Sciatic nerve (tissue), 2 donors: ENCODE data around the gene BCL2L12. TPM values are rescaled to one million over a fixed set of nuclear protein-coding genes. Genes with fewer than 3 reads are reported as not detected.

ENCODE experiments used
- ATAC-seq: fragments of 200-7000 bp; cut with Tn5 transposase; one replicate; pipeline ENCODE4 v1.9.1; 2020; ENCODE audit warnings: mild to moderate bottlenecking, moderate library complexity
- DNase-seq: peaks from one replicate; pipeline ENCODE4 v3.0.0-alpha.2; 2020; ENCODE audit warnings: low spot score
- intact Hi-C: fragments of 100-400 bp; cut with DNase I; formaldehyde crosslinking; loops from one replicate; pipeline ENCODE4 v1.14.2; 2022
- total RNA-seq: library from RNA; stranded (reverse); fragmentation: NEBNext Ultra II Directional; extraction: Animal tissue kit (Norgen Biotek cat#: 25700); gene quantifications from one replicate; pipeline ENCODE4 v1.2.1, GENCODE V29; 2021
- donor health status: DM: no; HTN: no; CAD: no.
- donor health status: DM: no; HTN: no; CAD: no.

Gene BCL2L12
- total RNA-seq, 1 donor from 2014 or later, result 11.5 TPM

GRCh38 chr19:49680421-49681351 is 15.0 kb downstream of the BCL2L12 start:
- ATAC-seq (peak; percentile 7), DNase-seq (peak; percentile 95)
- intact Hi-C loops, result no loop called here

- DNase-seq, result no peak
- ATAC-seq, result no peak
- intact Hi-C loops, result no loop called here
These were observed 16.1 kb downstream of the BCL2L12 start for GRCh38 chr19:49681830-49682229.

- ATAC-seq (no peak), DNase-seq (no peak)
- intact Hi-C loops, result no loop called here
These were observed 16.5 kb downstream of the BCL2L12 start for GRCh38 chr19:49682274-49682673.

GRCh38 chr19:49683814-49684250 is 18.1 kb downstream of the BCL2L12 start:
- DNase-seq, result no peak
- ATAC-seq, result no peak
- intact Hi-C loops, result no loop called here

- no peak for ATAC-seq
- intact Hi-C loops, result no loop called here
- no peak for DNase-seq
These were observed 18.7 kb downstream of the BCL2L12 start for GRCh38 chr19:49684251-49684982.

GRCh38 chr19:49684983-49685553 is 19.3 kb downstream of the BCL2L12 start:
- intact Hi-C loops, result no loop called here
- ATAC-seq (no peak), DNase-seq (no peak)

- DNase-seq (no peak), ATAC-seq (no peak)
- intact Hi-C loops, result no loop called here
These were observed 20.2 kb downstream of the BCL2L12 start for GRCh38 chr19:49685845-49686332.

GRCh38 chr19:49686503-49687088 is 20.9 kb downstream of the BCL2L12 start:
- intact Hi-C loops, result no loop called here
- DNase-seq (no peak), ATAC-seq (no peak)

- ATAC-seq, result no peak
- intact Hi-C loops, result no loop called here
- no peak for DNase-seq
These were observed 21.4 kb downstream of the BCL2L12 start for GRCh38 chr19:49687150-49687549.

GRCh38 chr19:49687566-49688316 is 22.0 kb downstream of the BCL2L12 start:
- ATAC-seq (no peak), DNase-seq (no peak)
- intact Hi-C loops, result no loop called here

- no peak for DNase-seq
- no peak for ATAC-seq
- intact Hi-C loops, result no loop called here
These were observed 22.9 kb downstream of the BCL2L12 start for GRCh38 chr19:49688531-49689132.

GRCh38 chr19:49689133-49690078 is 23.7 kb downstream of the BCL2L12 start, which contains the start of gene ADM5:
TSS of gene ADM5 (plus strand) at chr19:49689594. CDS start at chr19:49689838, 244 bp downstream.
- ATAC-seq, result peak; percentile 39
- no peak for DNase-seq
- intact Hi-C loops, result no loop called here

GRCh38 chr19:49690079-49690655 is 24.4 kb downstream of the BCL2L12 start:
- DNase-seq (no peak), ATAC-seq (peak; percentile 7)
- intact Hi-C loops, result no loop called here

- intact Hi-C loops, result no loop called here
- ATAC-seq, result peak; percentile 82
- DNase-seq, result peak; percentile 85
These were observed 25.0 kb downstream of the BCL2L12 start, which contains the start of gene CPT1C for GRCh38 chr19:49690656-49691242. TSS of gene CPT1C (plus strand) at chr19:49691116. CDS start at chr19:49692253, 1,137 bp downstream.

- DNase-seq (peak; percentile 74), ATAC-seq (peak; percentile 78)
- intact Hi-C loops, result no loop called here
These were observed 25.8 kb downstream of the BCL2L12 start for GRCh38 chr19:49691243-49692146.
